PFSK-1 (cell line): ENCODE results near the gene USP46.

Experiments
- POLR2AphosphoS5 ChIP-seq: IDR thresholded peaks from 2 replicates; pipeline ENCODE4 v1.6.1; 2012; ENCODE audit warnings: low read depth, mild to moderate bottlenecking, control low read depth, low read length, moderate library complexity
- REST ChIP-seq, 2 experiments: IDR thresholded peaks; 2 replicates each; pipeline versions ENCODE4 v1.6.1 to v1.8.0; 2011 to 2012; ENCODE audit warnings: low read depth in 2 of 2, low read length in 2 of 2, control low read depth in 1 of 2, inconsistent platforms in 1 of 2, mild to moderate bottlenecking in 1 of 2, moderate library complexity in 1 of 2; ENCODE audit not compliant: insufficient read depth in 1 of 2
- SIN3A ChIP-seq: IDR thresholded peaks from 2 replicates; pipeline ENCODE4 v1.6.1; 2012; ENCODE audit warnings: mild to moderate bottlenecking, low read length, moderate library complexity, borderline replicate concordance; ENCODE audit not compliant: insufficient read depth

DNA sequence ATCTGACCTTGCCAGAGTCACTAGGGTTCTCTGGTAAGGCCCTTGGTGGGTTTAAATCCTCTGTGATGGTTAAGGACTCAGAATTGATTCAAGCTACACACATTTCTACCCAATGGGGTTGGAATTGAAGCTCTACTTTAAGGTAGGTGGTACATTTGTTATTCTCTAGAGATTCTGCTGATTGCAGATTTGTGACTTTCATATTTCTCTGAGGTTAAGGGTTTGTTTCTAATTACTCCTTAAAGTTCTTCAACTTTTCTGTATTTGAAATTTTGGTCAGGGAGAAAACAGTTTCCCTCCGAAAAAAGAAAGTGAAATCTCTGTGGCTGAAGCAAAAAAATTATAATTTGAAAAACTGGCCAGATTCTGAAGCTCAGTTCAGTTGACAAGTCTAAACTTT lies 25.8 kb upstream of the USP46 start:
- TF ChIP-seq POLR2AphosphoS5 (no peak), SIN3A (no peak), REST (IDR thresholded peaks at IDR 0.05; ENCODE audit: insufficient read depth in 1 of 2, low read depth in 2 of 2, low read length in 2 of 2) (no peak)
